ENCODE data around the gene GMPPB. TPM values are rescaled to one million over a fixed set of nuclear protein-coding genes. Genes with fewer than 3 reads are reported as not detected.
"Not testable (repeated sequence)": the region's sequence is repeated elsewhere in the genome, so short reads cannot be mapped to it uniquely, and the experiment has no call there.

Gene GMPPB
- total and polyA plus RNA-seq, 2 of the 8 experiments (the other 6 are each of a cell fraction or from before 2014, with no cell fraction given) = 20.9 to 23.9 TPM

DNA sequence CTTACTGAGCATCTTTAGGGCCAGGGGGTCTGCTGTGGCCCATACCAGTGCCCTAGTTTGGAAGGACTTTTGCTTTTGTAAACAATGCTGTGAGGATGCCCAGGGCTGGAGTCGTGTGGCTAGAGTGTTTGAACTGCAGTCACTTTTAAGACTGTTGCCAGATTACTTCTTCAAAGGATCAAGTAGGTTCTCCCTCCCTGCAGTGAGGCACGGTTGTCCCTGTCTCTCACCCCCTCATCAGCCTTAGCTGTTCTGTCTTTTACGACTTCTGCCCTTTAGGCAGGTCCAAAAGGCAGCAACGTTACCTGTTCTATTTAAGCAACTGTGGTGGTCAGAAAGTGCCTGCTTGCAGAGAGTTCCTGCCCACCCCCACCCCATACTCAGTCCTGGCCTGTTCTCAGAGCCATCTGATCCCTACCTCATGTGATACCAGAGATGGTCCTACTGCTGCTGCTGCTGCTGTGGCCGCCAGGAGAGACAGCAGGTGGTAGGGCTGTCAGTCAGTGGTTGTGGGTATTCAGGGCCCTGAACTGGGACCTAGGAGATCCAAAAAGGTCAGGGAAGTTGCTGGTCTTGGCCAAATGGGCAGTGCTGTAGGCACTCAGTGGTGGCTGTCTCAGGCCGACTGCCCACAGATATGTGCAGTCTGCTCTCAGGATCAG lies 29.2 kb downstream of the GMPPB start:
- H4K91ac ChIP-seq (replicated peaks; ENCODE audit: insufficient read length, low read length); H3K4ac ChIP-seq (replicated peaks; ENCODE audit: insufficient read length, low read depth, low read length); H3K4me3 ChIP-seq (ENCODE audit: extremely low read depth in 1 of 4, insufficient read depth in 2 of 4, low read depth in 3 of 4, low read length in 4 of 4); H3K9ac ChIP-seq (replicated peaks in 1 of 4; ENCODE audit: extremely low read depth in 1 of 4, low read depth in 3 of 4, low read length in 3 of 4); H3K9me3 ChIP-seq (ENCODE audit: insufficient read depth in 2 of 2, low read depth in 1 of 2, low read length in 1 of 2); H4K5ac ChIP-seq (ENCODE audit: insufficient read length, low read depth, low read length); H3K36me3 ChIP-seq (ENCODE audit: control insufficient read depth in 2 of 4, insufficient read depth in 4 of 4, low read length in 3 of 4); H2BK15ac ChIP-seq (ENCODE audit: low read length); H3K79me1 ChIP-seq (ENCODE audit: low read depth, low read length); H3K23ac ChIP-seq (ENCODE audit: insufficient read length); H4K8ac ChIP-seq (ENCODE audit: extremely low read depth, insufficient read depth, low read length); FAIRE-seq; H3K79me2 ChIP-seq (ENCODE audit: control insufficient read depth in 1 of 2, insufficient read depth in 2 of 2, low read length in 2 of 2); H3K27me3 ChIP-seq (replicated peaks in 1 of 4; ENCODE audit: control insufficient read depth in 3 of 4, extremely low read depth in 1 of 4, insufficient read depth in 3 of 4, low read length in 3 of 4); H3K18ac ChIP-seq (ENCODE audit: extremely low read depth, low read length); H2AK5ac ChIP-seq (ENCODE audit: low read depth, low read length); DNase-seq (ENCODE audit: low read depth in 1 of 2, low spot score in 2 of 2); H2AFZ ChIP-seq (ENCODE audit: low read length); POLR2A ChIA-PET (ENCODE audit: partially characterized antibody); H4K20me1 ChIP-seq (replicated peaks in 1 of 2; ENCODE audit: control insufficient read depth in 1 of 2, insufficient read depth in 2 of 2, low read length in 2 of 2); H3K23me2 ChIP-seq (ENCODE audit: low read depth, low read length); H3K4me2 ChIP-seq (ENCODE audit: insufficient read depth in 1 of 2, low read depth in 2 of 2, low read length in 2 of 2); H3K27ac ChIP-seq (ENCODE audit: low read depth, low read length); H2BK12ac ChIP-seq (ENCODE audit: low read depth, low read length); H3K14ac ChIP-seq (ENCODE audit: insufficient read length); H2BK5ac ChIP-seq (ENCODE audit: low read depth, low read length); H3K56ac ChIP-seq (replicated peaks; ENCODE audit: insufficient read length, low read depth, low read length); H3K4me1 ChIP-seq (replicated peaks in 1 of 4; ENCODE audit: control insufficient read depth in 3 of 4, insufficient read depth in 4 of 4, low read length in 3 of 4); H2BK120ac ChIP-seq (replicated peaks; ENCODE audit: low read depth, low read length); H2BK20ac ChIP-seq (ENCODE audit: low read length): not testable (repeated sequence)
- WGBS, 2 experiments (ENCODE audit: extremely low coverage in 1 of 2, insufficient coverage in 1 of 2, insufficient read length in 1 of 2, insufficient replicate concordance in 2 of 2, low coverage in 1 of 2, low lambda C conversion rate in 2 of 2, missing lambda C conversion rate in 1 of 2) = 86% methylated on average over 6 of the region's 6 CpGs; no CpG with 5 or more reads in 1 of the 2 experiments
- CTCF ChIA-PET (ENCODE audit: partially characterized antibody) = interaction anchor here (0.7 to 1.0 kb wide), 2 partner anchors 9 to 17 kb away, joined by 3 read pairs; no protein-coding TSS in a partner anchor

DNA sequence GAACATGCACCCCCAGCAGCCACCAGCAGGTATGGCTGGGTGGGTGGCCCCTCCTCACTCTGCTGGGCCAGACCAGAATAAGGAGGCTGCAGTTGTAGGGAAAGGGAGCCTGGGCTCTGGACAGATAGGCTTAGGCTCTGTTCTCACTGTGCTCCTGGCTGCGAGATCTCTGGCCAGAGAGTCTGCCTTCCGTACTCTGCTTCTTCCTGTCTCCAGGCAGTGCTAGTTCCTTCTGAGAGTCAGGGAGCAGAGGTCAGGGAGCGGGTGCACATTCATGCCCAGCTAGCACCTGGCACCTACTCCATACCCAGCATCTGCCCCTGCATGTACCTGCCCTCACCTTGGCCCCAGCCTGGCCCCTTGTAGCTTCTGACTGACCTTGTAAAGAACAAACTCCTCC lies 32.3 kb downstream of the GMPPB start:
- H3K18ac ChIP-seq (ENCODE audit: extremely low read depth, low read length); H4K20me1 ChIP-seq (replicated peaks in 1 of 2; ENCODE audit: control insufficient read depth in 1 of 2, insufficient read depth in 2 of 2, low read length in 2 of 2); H2BK120ac ChIP-seq (replicated peaks; ENCODE audit: low read depth, low read length); H3K4ac ChIP-seq (replicated peaks; ENCODE audit: insufficient read length, low read depth, low read length); H2BK15ac ChIP-seq (ENCODE audit: low read length); H4K5ac ChIP-seq (ENCODE audit: insufficient read length, low read depth, low read length); H3K4me3 ChIP-seq (ENCODE audit: extremely low read depth in 1 of 4, insufficient read depth in 2 of 4, low read depth in 3 of 4, low read length in 4 of 4); H3K23ac ChIP-seq (ENCODE audit: insufficient read length); H3K9me3 ChIP-seq (ENCODE audit: insufficient read depth in 2 of 2, low read depth in 1 of 2, low read length in 1 of 2); H4K8ac ChIP-seq (ENCODE audit: extremely low read depth, insufficient read depth, low read length); H2BK5ac ChIP-seq (ENCODE audit: low read depth, low read length); H4K91ac ChIP-seq (replicated peaks; ENCODE audit: insufficient read length, low read length); DNase-seq (ENCODE audit: low read depth in 1 of 2, low spot score in 2 of 2); H3K36me3 ChIP-seq (ENCODE audit: control insufficient read depth in 2 of 4, insufficient read depth in 4 of 4, low read length in 3 of 4); FAIRE-seq; H3K9ac ChIP-seq (replicated peaks in 1 of 4; ENCODE audit: extremely low read depth in 1 of 4, low read depth in 3 of 4, low read length in 3 of 4); H3K14ac ChIP-seq (ENCODE audit: insufficient read length); H2BK20ac ChIP-seq (ENCODE audit: low read length); H3K79me2 ChIP-seq (ENCODE audit: control insufficient read depth in 1 of 2, insufficient read depth in 2 of 2, low read length in 2 of 2); H3K4me2 ChIP-seq (ENCODE audit: insufficient read depth in 1 of 2, low read depth in 2 of 2, low read length in 2 of 2); H2AK5ac ChIP-seq (ENCODE audit: low read depth, low read length); H3K79me1 ChIP-seq (ENCODE audit: low read depth, low read length); H3K56ac ChIP-seq (replicated peaks; ENCODE audit: insufficient read length, low read depth, low read length); H3K27me3 ChIP-seq (replicated peaks in 1 of 4; ENCODE audit: control insufficient read depth in 3 of 4, extremely low read depth in 1 of 4, insufficient read depth in 3 of 4, low read length in 3 of 4); H3K27ac ChIP-seq (ENCODE audit: low read depth, low read length); H2BK12ac ChIP-seq (ENCODE audit: low read depth, low read length); H2AFZ ChIP-seq (ENCODE audit: low read length); H3K4me1 ChIP-seq (replicated peaks in 1 of 4; ENCODE audit: control insufficient read depth in 3 of 4, insufficient read depth in 4 of 4, low read length in 3 of 4): not testable (repeated sequence)
- POLR2A ChIA-PET (ENCODE audit: partially characterized antibody) = interaction anchor here (0.8 kb wide), 1 partner anchor 140 kb away, joined by 3 read pairs; no protein-coding TSS in a partner anchor
- CTCF ChIA-PET (ENCODE audit: partially characterized antibody) = interaction anchor here (1.0 kb wide), 1 partner anchor 9 kb away, joined by 3 read pairs; no protein-coding TSS in a partner anchor
- 90% methylated on average over 3 of the region's 3 CpGs; no CpG with 5 or more reads in 1 of the 2 experiments for WGBS, 2 experiments (ENCODE audit: extremely low coverage in 1 of 2, insufficient coverage in 1 of 2, insufficient read length in 1 of 2, insufficient replicate concordance in 2 of 2, low coverage in 1 of 2, low lambda C conversion rate in 2 of 2, missing lambda C conversion rate in 1 of 2)
- peaks cover 13% of the 10 kb centered on the region for H3K23me2 ChIP-seq (ENCODE audit: low read depth, low read length)

Measured in H1 (cell line).